GM18520 (cell line): Measurements from ENCODE around the gene TGFBI.

Source experiments
- ATAC-seq: cut with Tn5 transposase; IDR thresholded peaks from one replicate; pipeline ENCODE4 v1.9.1; 2021; ENCODE audit not compliant: unreplicated experiment

Gene TGFBI

DNA sequence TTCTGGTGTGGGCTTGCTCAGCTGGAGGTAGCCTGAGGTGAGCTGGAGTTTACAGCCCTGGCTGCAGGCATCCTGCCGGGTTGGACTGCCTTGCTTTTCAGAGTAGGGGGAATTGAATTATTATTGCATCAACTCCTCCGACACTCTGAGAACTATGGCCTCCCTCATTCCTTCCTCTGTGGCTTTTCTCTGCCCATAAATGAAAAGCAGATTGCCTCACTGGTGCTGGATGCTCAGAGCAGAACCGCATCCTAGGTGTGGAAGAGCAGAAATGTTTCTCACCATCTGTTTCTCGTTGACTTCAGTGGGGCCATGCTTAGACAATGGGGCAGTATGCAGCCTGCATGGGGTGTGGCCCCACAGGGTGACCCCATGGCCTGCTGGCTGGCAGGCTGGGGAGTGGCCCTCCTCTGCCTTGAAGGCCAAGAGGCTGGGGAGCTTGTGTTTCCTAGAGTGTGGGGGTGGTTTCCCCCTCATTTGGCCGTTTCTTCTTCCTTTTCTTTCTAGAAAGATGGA is 27.3 kb upstream of the TGFBI start:
- no peak for ATAC-seq

DNA sequence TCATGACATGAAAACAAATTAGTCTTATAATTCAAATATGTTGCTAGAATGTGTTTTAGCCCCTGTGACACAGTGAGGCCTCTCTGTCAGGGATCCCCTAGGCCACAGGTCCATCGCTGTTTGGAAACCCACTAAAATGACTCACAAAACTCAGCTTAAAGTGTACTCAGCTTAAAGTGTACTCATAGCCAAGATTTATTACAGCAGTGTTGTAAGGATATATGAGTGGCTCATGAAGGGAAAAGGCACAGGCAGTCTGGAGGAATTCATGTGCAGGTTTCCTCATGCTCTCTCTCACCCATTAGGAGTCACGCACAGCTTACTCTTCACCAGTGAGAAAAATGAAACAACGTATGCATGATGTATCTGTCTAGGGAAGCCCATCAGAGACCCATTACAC is 24.4 kb upstream of the TGFBI start:
- no peak for ATAC-seq

DNA sequence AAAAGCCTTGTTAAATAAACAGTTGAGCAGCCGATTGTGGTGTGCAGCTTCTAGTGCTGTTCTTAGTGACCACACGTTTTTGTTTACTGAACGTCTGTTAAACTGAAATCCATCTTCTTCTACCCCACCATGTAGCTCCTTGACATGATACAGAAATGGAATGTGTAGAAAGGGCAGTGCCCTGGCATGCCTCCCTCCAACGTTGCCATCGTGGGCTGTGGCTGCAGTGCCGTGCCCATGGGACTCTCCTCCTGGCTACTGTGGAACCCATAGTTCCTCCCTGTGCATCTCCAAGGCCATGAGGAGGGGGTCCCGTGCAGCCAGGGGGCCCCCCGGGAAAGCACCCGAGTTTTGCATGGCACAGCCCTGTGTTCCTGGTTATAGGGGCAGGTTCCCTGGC is 23.3 kb upstream of the TGFBI start:
- ATAC-seq, result no peak

DNA sequence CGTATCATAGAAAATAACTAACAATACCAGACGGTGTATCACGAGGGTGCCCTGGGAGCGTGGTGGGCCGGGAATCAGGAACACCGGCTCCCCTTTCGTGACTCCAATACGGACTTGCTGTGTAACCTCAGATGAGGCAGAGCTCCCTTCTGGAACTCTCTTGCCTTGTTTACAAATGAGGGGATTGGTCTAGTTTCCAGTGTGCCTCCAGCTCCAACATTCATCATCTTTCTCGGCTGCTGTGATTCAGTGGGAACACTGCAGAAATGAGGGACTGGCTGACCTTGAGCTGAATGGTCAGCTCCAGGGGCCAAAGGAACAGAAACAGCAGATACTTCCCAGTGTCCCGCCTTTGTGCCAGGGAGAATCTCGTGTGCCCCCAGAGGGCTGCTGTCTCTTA is 22.6 kb upstream of the TGFBI start:
- no peak for ATAC-seq

DNA sequence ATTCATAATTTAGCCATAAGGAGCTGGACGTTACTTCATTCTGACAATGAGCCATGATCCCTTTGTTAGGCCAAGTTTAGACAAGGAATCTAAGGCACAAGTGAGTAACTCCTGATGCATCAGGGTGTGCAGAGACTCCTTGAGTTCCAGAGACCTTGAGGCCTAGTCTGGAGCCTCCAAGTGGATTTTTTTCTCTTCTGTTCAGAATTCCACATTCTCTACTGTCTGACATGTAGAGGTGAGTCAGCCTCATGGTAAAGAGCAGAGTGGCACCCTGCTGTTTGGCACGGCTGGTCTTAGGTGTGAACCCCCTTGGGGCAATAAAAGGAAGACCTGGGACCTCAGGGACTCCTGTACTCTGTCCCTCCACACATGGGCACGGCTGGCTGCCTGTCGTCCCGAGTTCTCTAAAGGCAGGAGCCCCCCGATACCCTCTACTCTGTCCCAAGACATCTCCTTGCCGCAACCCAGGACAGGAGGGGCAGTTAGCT is 22.0 kb upstream of the TGFBI start:
- ATAC-seq, result no peak

DNA sequence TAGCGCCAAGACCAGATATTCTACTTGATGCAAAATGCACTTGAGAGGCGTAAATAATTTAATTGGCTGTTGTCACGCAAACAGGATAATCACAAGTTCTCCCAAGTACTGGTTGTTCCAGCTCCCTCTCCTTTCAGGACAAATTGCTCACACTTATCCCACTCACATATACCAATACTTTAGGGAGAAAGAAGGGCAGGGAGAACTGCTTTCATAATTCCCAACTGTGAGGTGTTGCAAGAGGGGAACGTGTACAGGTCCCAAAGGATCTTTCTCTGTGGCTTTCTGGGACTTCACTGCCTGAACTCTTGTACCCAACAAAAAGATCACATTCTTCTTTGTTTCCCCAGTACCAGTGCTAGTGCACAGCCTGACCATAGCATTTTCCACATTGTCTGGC is 21.5 kb upstream of the TGFBI start:
- ATAC-seq, result no peak

DNA sequence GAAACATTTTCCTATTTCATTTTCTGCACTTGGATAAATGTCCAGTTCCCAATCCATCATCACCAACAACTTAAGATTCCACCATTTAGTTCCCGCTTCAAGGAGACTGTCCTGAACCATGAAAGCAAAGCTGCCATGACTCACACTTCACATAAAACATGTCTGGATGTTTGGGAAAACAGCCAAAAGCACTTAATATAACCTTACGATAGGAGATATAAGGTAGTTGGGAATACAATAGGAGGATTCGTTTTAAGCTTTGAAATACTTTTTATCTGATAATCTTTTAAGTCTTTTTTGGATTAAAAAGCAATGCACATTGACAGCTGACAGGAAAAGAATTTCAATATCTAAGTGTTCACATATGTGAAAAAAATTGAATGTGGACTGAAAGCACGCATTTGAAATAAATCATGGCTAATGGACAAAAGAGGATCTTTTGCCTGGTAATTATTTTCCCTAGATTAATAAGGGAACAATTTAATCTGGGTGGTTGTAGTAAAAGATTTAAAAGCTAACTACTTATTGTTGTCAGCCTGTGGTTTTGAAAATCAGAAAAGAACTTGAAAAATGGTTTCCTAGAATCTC is 17.3 kb upstream of the TGFBI start:
- no peak for ATAC-seq

DNA sequence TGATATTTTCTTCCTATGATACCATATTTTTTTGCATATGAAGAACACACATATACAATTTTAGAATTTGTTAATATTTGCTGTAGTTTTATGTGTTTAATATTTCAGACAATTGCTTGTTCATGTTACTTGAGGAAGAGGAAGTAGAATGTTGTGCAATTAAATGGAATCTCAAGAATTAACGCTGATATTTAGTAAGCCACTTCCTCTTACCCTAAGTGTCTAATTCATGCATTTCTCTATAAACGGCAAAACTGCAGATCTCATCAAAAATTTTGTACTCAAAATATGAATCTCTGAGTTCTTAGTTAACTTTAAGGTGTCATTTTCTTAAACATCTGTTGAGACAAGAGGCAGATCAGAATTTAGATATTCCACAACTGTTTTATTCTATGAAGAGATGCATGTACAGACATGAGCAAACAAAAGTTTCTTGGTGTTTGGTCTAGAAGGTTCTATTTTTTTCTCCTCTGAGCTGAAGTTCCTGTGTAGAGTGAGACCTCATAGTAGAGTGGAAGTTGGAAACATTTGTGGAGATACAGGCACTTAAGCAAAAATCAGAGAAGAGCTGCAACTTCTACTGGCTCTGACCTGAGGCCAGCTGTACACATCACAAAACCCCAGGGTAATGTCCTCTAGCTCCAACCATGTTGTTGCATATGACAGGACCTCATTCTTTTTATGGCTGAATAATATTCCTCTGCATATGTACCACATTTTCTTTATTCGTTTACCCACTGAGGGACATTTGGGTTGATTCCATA is 16.6 kb upstream of the TGFBI start:
- ATAC-seq, result no peak

DNA sequence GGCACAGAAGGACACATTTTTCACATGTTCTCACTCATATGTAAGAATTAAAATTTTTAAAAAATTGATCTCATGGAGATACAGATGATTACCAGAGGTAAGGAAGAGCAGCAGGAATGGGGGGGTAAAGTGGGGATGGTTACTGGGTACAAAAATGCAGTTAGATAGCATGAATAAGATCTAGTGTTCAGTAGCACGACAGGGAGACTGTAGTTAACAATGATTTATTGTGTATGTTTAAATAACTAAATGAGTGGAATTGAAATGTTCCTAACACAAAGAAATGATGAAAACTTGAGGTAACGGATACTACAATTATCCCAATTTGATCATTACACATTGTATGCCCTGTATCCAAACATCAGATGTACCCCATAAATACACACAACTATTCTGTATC is 15.2 kb upstream of the TGFBI start:
- no peak for ATAC-seq

DNA sequence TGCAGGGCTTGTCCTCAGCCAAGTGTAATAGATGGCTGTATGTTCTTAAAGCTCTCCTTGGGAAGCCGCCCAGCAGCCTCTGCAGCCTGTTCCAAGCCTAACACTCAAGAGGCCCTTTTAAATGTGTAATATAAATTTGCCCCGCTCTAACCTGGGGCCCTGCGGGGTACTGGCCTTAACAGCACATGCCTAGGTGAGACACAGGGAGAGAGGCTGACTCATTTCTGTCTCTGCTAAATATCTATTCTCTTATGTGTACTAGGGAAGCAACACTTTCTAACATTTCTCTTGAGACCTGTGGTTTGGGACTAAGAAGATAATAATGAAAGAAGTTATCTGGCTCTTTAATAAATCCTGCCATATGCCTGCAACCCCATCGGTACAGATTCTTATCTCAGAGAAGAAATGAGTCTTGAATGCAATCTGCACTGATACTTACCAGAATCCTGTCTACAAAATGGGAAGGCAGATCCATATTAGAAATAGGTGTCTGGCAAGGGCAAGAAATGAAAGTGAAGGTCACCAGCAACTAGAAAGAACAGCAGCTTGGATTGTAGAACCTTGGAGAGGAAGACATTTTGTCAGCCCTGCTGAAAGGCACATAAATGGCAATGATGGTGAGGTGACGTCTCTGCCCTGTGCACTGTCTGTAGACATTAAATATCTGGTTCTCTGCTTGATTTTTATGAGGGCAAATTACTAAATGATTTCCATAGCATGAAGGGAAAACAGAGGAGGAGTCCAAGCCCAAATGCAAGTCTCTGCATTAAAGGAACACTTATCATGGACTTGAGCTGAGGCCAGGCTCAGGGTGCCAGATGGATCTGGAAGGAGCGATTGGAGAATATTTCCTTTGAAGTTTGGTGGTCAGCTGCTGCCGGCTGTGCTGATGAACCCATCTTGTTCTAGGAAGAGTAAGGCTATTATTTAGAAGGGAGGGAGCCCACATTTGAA is 14.5 kb upstream of the TGFBI start:
- no peak for ATAC-seq

DNA sequence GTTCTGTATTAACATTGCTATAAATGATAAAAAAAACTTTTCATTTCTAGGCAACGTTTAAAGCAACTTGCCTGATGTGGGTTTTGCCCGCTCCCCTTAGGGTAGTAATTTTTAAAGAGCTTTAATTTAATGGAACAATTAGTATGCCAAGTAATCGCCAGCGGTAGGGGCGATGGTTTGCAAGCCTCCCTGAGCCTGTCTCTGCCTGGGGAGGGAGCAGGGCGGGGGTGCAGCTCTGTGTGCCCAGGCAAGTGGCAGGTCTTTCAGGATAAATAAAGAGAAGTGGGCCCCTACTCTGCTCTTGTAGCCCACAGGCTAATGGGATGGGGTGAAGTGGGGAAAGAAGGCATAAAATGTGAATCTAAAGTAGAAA is 13.8 kb upstream of the TGFBI start:
- ATAC-seq, result no peak

DNA sequence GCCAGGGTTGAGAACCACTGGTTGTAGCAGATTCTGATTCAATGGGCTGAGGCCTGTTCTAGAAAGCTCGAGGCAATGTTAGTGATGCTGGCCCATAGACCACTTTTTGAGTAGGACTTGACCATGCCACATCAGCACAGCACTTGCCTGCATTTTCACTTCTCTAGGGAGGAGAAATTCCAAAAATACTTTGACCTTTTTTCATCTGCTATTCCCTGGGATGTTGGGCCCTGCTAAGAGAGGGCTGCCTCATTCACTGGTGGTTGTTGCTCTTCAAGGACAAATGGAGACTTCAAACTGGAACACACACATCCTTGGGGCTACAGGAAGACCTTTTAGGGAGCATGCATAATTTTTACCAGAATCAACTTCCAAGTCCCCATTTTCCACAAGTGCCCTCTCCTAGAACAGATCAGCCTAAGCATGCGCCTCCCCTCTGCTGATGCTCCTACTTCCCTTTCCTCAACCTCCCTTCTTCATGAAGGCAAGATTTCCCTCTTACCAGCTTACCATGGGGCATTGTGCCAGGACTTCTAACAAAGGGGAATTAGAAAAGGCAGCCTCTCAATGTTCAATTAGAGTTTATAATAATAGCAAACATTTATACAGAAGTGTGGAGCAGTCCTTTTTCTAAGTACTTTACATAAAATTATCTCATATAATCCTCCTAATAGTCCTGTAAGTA is 12.7 kb upstream of the TGFBI start:
- no peak for ATAC-seq

DNA sequence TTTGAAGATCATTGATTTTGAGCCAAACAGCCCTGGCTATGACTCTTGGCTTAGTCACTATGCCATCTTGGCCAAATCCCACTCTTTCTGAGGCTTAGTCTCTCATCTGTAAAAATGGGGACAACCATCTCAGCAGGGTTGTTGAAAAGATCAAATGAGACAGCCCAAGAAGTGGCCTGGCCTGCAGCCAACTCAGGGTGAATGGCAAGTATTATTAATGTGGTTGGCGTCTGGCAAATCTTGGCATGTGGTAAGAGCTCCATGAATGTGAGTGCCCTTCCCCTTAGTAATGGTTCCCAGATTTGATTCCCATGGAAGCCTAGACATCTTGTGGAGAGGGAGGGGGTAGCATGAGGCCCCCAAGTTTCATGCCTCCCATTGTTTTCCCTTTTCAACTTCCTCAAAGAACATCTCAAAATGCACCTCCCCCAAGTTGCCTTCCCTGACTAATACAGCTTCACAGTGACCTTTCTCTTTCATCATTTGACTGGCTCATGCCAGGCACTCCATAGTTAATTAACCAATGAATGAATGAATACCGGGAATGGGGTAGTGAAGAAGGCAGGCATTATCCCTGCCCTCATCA is 11.8 kb upstream of the TGFBI start:
- no peak for ATAC-seq

DNA sequence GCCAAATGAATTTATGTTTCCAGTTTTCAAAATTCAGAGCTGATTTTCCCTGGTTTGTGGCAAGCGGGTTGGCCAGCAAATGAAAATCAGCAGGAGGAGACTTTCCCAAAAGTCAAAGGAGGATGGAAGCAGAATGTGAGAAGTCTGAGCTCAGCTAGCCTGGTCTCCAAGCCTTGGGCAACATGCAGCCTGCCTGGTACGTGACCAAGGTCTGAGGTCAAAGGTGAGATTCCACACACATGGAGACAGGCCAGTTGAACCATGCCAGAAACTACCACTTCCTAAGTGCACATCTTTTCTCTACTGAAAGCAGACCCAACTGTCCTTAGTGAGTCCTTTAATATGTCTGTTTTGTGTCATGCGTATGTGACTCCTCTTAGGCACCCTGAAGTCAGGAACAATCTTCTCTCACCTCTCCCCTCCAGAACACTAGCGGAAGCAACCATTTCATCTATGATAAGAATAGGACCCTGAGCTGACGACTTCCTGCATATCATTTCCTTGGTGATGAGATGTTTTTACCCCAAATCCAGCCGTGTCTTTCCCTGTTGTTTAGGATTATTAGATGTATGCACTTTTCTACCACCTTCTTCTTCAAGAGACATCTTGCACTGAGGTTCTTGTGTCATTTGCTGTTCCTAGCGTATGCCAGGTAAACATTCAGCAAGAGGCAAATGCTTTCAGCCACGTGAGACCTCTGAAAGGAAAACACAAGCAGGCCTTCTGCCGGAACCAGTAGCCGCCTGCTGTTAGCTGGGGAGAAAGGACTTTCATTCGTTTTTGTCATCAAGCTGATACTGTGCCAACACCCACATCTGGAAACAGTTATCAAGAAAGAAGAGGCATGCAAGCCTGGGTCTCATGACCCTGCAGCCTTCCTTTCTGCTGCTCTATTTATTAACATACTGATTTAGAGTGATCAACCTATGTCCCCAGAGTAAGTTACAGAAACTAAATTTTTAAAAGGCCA is 9.7 kb upstream of the TGFBI start:
- ATAC-seq, result no peak

DNA sequence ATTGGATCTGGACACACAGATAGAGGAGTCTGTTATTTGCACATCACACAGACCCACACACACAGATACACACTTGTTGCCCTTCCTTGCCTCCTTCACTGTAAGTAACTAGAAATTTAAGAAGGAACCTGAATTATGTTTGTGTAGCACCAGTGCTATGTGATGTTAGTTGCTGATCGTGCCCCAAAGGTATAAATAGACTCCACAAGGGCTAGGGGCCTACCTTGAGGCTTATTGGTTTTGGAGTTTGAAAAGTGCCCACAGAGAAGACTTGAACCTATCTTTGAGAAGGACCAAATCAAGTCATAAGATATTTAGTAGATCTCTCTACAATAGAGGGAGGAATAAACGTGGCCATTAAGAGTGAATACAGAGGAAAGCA is 8.8 kb upstream of the TGFBI start:
- no peak for ATAC-seq

DNA sequence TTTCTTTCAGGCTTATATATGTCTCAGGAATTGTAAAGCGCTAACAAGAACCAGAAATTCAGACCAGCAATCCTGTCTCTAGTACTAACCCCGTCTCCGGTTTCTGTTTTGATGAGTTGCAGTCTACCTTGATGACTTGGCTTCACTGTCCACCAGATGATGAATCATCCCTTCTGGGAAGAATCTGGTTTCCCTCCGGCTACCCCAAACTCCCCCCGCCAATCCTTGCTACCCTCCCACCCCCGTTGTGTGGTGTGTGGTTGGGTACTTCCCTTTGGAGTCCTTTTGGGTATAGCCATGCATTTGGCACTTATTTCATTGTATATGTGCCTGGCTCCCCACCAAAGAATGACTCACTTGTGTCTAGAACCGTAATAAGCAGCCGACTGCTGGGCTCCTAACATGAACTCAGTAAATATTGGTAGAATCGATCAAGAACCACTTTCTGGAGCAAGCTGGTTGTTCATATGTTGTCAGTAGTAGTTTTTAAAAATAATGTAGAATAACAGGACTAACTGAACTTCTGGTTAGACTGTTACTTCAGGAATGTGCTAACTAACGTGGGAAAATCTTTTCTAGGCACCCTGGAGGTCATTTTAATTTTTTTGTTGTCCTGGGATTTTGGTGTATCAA is 8.3 kb upstream of the TGFBI start:
- no peak for ATAC-seq

DNA sequence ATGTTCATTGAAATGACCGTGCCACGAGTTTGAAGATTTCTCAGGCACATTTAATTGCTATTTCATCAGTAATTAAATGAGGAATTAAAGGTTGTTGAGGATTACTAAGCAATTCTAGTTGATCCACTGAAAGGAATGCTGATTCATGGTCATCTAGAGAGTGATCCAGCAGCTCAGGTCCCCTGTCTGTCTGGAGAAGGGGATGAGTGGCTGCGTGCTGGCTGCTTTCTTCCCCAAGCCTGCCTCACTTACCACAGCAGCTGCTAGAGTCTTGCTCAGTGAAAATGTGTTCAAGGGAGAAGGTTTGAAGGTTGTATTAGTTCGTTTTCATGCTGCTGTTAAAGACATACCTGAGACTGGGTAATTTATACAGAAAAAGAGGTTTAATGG is 7.8 kb upstream of the TGFBI start:
- ATAC-seq, result no peak

DNA sequence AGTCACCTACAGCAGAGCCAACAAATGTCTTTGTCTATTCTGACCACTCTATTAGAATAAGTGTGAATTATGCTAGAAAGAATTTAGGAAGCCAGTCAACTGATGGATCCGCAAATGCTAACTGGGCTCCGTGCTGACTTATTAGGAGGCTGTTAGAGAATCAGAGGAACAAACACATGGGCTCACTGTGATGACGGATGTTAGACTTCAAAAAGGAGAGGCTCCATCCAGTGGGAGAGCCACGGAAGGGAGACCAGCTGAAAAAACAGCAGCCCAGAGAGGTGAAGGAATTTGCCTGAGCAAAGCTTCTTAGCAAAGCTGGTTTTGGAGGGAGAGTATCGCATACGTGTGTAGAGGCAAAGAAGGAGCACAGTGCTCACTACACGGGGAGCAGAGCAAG is 5.8 kb upstream of the TGFBI start:
- no peak for ATAC-seq

DNA sequence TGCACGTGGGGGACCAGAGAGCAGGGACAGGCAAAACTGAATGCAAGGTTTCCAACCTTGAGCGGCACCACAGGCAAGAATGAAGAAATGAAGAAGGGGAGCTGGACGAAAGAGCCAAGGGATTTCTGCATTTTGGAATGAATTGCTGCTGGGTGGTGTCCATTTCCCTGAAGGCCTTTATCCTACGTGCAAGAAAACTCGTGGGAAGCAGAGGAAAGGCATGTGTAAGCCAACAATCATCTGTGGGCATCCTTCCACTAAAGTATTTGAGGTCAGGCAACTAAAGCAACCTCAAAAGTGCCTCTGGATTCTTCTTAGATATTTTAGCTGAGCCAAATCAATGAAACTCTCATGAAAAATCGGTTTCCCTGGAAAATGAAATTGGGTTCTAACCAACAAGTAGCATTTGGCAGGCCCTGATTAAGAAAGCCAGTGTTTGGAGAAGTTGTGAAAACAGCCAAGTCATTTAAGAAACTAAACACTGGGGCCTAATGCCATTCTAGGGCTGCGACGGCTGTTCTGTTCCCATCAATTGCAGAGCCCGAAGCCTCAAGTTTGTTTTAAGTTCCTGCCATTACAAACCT is 4.7 kb upstream of the TGFBI start:
- no peak for ATAC-seq
